WTC11 (cell line): ENCODE measurements around the gene CDH6. TPM values are rescaled to one million over a fixed set of nuclear protein-coding genes. Genes with fewer than 3 reads are reported as not detected.

ENCODE experiments used
- ATAC-seq: fragments of 200-7000 bp; cut with Tn5 transposase; 2 replicates; pipeline ENCODE4 v1.10.0; 2021; ENCODE audit warnings: mild to moderate bottlenecking, moderate library complexity
- CTCF ChIA-PET: fragments of 300-600 bp; sonication (Branson Sonifier 250); formaldehyde crosslinking; loops from one replicate; lab custom pipeline; 2021; ENCODE audit warnings: antibody characterized with exemption; lab: Charles Lee
- POLR2A ChIA-PET: fragments of 350-600 bp; sonication (Branson Sonifier 250); formaldehyde crosslinking; loops from one replicate; lab custom pipeline; 2021; ENCODE audit warnings: antibody characterized with exemption; lab: Charles Lee
- DNase-seq: peaks from one replicate; pipeline ENCODE4 v3.0.0; 2021; ENCODE audit warnings: low spot score
- H3K27ac Mint-ChIP-seq: 2 replicates; pipeline ENCODE4 v1.8.0; 2021; ENCODE audit warnings: mixed read lengths
- H3K27me3 Mint-ChIP-seq: 2 replicates; pipeline ENCODE4 v1.8.0; 2021; ENCODE audit warnings: low read depth, mild to moderate bottlenecking, moderate library complexity, mixed read lengths
- H3K36me3 Mint-ChIP-seq: 2 replicates; pipeline ENCODE4 v1.8.0; 2021; ENCODE audit warnings: mixed read lengths
- H3K4me1 Mint-ChIP-seq: 2 replicates; pipeline ENCODE4 v1.8.0; 2022; ENCODE audit warnings: mixed read lengths
- H3K4me3 Mint-ChIP-seq: 2 replicates; pipeline ENCODE4 v1.8.0; 2021; ENCODE audit warnings: mild to moderate bottlenecking, moderate library complexity, mixed read lengths
- H3K9me3 Mint-ChIP-seq: 2 replicates; pipeline ENCODE4 v1.8.0; 2021; ENCODE audit warnings: mixed read lengths
- ATF1 ChIP-seq: sonication (generic); formaldehyde crosslinking; IDR thresholded peaks from 2 replicates; pipeline ENCODE4 v1.8.1; 2023; ENCODE audit warnings: mild to moderate bottlenecking, moderate library complexity, missing genetic modification reagents
- CREB1 ChIP-seq: sonication (generic); formaldehyde crosslinking; IDR thresholded peaks from 2 replicates; pipeline ENCODE4 v1.8.0; 2023; ENCODE audit warnings: mild to moderate bottlenecking, missing genetic modification reagents
- FOXJ3 ChIP-seq: sonication (generic); formaldehyde crosslinking; IDR thresholded peaks from 2 replicates; pipeline ENCODE4 v1.9.0; 2021; ENCODE audit warnings: missing genetic modification reagents, mild to moderate bottlenecking, borderline replicate concordance
- FOXK1 ChIP-seq: sonication (generic); formaldehyde crosslinking; IDR thresholded peaks from 2 replicates; pipeline ENCODE4 v1.8.0; 2022; ENCODE audit warnings: mild to moderate bottlenecking, moderate library complexity, missing genetic modification reagents
- GABPB1 ChIP-seq: sonication (generic); formaldehyde crosslinking; IDR thresholded peaks from 2 replicates; pipeline ENCODE4 v1.8.1; 2023; ENCODE audit warnings: mild to moderate bottlenecking, missing genetic modification reagents
- GRHL2 ChIP-seq: fragments of 250-450 bp; sonication (Bioruptor Pico); IDR thresholded peaks from 2 replicates; pipeline ENCODE4 v1.8.0; 2022; ENCODE audit warnings: mild to moderate bottlenecking, moderate library complexity; ENCODE audit not compliant: insufficient replicate concordance, severe bottlenecking
- KAT7 ChIP-seq: sonication (generic); formaldehyde crosslinking; IDR thresholded peaks from 2 replicates; pipeline ENCODE4 v1.8.1; 2023; ENCODE audit warnings: missing genetic modification reagents, mild to moderate bottlenecking, borderline replicate concordance
- RORB ChIP-seq: fragments of 250-450 bp; sonication (Bioruptor Pico); IDR thresholded peaks from 2 replicates; pipeline ENCODE4 v1.9.0; 2021; ENCODE audit warnings: mild to moderate bottlenecking
- TCF7 ChIP-seq: sonication (generic); formaldehyde crosslinking; IDR thresholded peaks from 2 replicates; pipeline ENCODE4 v1.8.0; 2022; ENCODE audit warnings: mild to moderate bottlenecking, low read depth, missing genetic modification reagents, moderate library complexity
- ZBTB21 ChIP-seq: sonication (generic); formaldehyde crosslinking; IDR thresholded peaks from 2 replicates; pipeline ENCODE4 v1.8.1; 2023; ENCODE audit warnings: mild to moderate bottlenecking, missing genetic modification reagents, borderline replicate concordance
- ZMAT4 ChIP-seq: fragments of 250-450 bp; sonication (Bioruptor Pico); IDR thresholded peaks from 2 replicates; pipeline ENCODE4 v1.9.0; 2021; ENCODE audit warnings: mild to moderate bottlenecking
- ZNF121 ChIP-seq: sonication (generic); formaldehyde crosslinking; IDR thresholded peaks from 2 replicates; pipeline ENCODE4 v1.8.0; 2023; ENCODE audit warnings: missing genetic modification reagents
- ZNF671 ChIP-seq: fragments of 250-450 bp; sonication (Bioruptor Pico); IDR thresholded peaks from 2 replicates; pipeline ENCODE4 v1.8.0; 2021; ENCODE audit warnings: mild to moderate bottlenecking
- total RNA-seq: library from RNA; stranded (reverse); gene quantifications from 3 replicates; pipeline ENCODE4 v1.2.3, GENCODE V29; 2021
- TF ChIP-seq, protein P1 (sequence below): sonication (generic); formaldehyde crosslinking; IDR thresholded peaks from 2 replicates; pipeline ENCODE4 v1.8.1; 2023; ENCODE audit warnings: mild to moderate bottlenecking, missing genetic modification reagents
- TF ChIP-seq, protein P2 (sequence below): fragments of 250-450 bp; sonication (Bioruptor Pico); IDR thresholded peaks from 2 replicates; pipeline ENCODE4 v1.9.0; 2021; ENCODE audit warnings: moderate library complexity, mild to moderate bottlenecking, inconsistent platforms, borderline replicate concordance
- TF ChIP-seq, protein P3 (sequence below): sonication (generic); formaldehyde crosslinking; IDR thresholded peaks from 2 replicates; pipeline ENCODE4 v1.8.1; 2023; ENCODE audit warnings: mild to moderate bottlenecking, missing genetic modification reagents, moderate library complexity
- TF ChIP-seq, protein P4 (sequence below): sonication (generic); formaldehyde crosslinking; IDR thresholded peaks from 2 replicates; pipeline ENCODE4 v1.8.0; 2022; ENCODE audit warnings: missing genetic modification reagents

Gene CDH6
- total RNA-seq, 1 experiment from 2014 or later, result 2.6 TPM

- TF ChIP-seq, protein P1, sequence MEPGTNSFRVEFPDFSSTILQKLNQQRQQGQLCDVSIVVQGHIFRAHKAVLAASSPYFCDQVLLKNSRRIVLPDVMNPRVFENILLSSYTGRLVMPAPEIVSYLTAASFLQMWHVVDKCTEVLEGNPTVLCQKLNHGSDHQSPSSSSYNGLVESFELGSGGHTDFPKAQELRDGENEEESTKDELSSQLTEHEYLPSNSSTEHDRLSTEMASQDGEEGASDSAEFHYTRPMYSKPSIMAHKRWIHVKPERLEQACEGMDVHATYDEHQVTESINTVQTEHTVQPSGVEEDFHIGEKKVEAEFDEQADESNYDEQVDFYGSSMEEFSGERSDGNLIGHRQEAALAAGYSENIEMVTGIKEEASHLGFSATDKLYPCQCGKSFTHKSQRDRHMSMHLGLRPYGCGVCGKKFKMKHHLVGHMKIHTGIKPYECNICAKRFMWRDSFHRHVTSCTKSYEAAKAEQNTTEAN, result no peak
- TF ChIP-seq KAT7, result no peak
Measured at GRCh38 chr5:31215236-31215635, 21.8 kb downstream of the CDH6 start (continued).

DNA sequence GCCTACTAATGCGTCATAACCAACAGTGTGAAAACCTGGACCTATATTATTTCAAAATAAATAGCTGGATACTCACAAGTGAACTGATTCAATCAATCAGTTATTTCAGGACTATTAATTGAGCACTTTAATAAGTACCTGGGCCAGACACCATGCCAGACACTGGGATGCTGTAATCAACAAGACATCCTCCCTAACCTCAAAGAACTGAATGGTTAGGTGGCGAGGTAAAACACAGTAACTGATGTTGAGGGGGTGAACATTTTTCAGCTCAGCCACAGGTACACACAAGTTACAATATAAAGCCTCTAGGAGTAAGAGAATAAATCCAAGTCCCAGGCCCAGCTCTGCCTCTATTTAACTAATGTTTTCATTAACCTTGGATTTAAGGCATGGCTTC lies 24.0 kb downstream of the CDH6 start:
- no peaks in the 10 kb centered on the region for H3K9me3 Mint-ChIP-seq
- no peaks in the 10 kb centered on the region for H3K27me3 Mint-ChIP-seq
- ChIA-PET CTCF (interaction anchor here (1.6 to 1.9 kb wide), 2 partner anchors 15 to 53 kb away, joined by 4 to 10 read pairs; no protein-coding TSS in a partner anchor), POLR2A (no interaction called here)
- H3K27ac Mint-ChIP-seq, result no peak overlapping the region
- DNase-seq, result no peak
- no peak overlapping the region for H3K4me3 Mint-ChIP-seq
- peaks cover 19% of the 10 kb centered on the region for H3K4me1 Mint-ChIP-seq
- TF ChIP-seq FOXK1 (CRISPR knock-in tag) (no peak), GABPB1 (CRISPR knock-in tag) (no peak), ZNF671 (CRISPR knock-in tag) (no peak), CREB1 (CRISPR knock-in tag) (no peak), ZNF121 (CRISPR knock-in tag) (no peak), FOXJ3 (CRISPR knock-in tag) (no peak), ZMAT4 (CRISPR knock-in tag) (no peak), TCF7 (CRISPR knock-in tag) (no peak)
- TF ChIP-seq, protein P2, sequence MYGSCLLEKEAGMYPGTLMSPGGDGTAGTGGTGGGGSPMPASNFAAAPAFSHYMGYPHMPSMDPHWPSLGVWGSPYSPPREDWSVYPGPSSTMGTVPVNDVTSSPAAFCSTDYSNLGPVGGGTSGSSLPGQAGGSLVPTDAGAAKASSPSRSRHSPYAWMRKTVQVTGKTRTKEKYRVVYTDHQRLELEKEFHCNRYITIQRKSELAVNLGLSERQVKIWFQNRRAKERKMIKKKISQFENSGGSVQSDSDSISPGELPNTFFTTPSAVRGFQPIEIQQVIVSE (CRISPR knock-in tag), result no peak
- TF ChIP-seq, protein P3, sequence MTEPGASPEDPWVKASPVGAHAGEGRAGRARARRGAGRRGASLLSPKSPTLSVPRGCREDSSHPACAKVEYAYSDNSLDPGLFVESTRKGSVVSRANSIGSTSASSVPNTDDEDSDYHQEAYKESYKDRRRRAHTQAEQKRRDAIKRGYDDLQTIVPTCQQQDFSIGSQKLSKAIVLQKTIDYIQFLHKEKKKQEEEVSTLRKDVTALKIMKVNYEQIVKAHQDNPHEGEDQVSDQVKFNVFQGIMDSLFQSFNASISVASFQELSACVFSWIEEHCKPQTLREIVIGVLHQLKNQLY (CRISPR knock-in tag), result no peak
- TF ChIP-seq, protein P4, sequence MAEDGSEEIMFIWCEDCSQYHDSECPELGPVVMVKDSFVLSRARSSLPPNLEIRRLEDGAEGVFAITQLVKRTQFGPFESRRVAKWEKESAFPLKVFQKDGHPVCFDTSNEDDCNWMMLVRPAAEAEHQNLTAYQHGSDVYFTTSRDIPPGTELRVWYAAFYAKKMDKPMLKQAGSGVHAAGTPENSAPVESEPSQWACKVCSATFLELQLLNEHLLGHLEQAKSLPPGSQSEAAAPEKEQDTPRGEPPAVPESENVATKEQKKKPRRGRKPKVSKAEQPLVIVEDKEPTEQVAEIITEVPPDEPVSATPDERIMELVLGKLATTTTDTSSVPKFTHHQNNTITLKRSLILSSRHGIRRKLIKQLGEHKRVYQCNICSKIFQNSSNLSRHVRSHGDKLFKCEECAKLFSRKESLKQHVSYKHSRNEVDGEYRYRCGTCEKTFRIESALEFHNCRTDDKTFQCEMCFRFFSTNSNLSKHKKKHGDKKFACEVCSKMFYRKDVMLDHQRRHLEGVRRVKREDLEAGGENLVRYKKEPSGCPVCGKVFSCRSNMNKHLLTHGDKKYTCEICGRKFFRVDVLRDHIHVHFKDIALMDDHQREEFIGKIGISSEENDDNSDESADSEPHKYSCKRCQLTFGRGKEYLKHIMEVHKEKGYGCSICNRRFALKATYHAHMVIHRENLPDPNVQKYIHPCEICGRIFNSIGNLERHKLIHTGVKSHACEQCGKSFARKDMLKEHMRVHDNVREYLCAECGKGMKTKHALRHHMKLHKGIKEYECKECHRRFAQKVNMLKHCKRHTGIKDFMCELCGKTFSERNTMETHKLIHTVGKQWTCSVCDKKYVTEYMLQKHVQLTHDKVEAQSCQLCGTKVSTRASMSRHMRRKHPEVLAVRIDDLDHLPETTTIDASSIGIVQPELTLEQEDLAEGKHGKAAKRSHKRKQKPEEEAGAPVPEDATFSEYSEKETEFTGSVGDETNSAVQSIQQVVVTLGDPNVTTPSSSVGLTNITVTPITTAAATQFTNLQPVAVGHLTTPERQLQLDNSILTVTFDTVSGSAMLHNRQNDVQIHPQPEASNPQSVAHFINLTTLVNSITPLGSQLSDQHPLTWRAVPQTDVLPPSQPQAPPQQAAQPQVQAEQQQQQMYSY (CRISPR knock-in tag), result no peak
- ATAC-seq, result no peak
- H3K36me3 Mint-ChIP-seq, result no peaks in the 10 kb centered on the region

DNA sequence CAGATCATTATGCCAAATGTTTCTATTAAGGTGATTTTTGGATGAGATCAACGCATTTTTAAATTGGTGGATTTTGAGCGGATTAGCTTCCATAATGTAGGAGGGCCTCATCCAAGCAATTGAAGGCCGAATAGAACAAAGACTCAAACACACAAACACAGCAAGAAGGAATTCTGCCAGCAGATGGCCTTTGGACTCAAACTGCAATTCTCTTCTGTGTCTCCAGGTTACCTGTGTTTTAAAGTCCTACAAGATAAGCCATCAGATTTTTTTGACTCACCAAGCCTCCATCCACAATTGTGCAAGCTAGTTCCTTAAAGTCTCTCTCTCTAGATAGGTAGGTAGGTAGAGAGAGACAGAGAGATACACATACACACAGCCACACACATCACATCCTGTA lies 25.5 kb downstream of the CDH6 start:
- ChIA-PET POLR2A (no interaction called here), CTCF (interaction anchor here (1.9 kb wide), 1 partner anchor 13 kb away, joined by 10 read pairs; no protein-coding TSS in a partner anchor)
- no peak for DNase-seq
- H3K4me1 Mint-ChIP-seq, result 0 out of 2 replicates have a peak, but pooled peaks cover 10% of the 10 kb centered on the region
- ATAC-seq, result peak; percentile 72
- H3K27me3 Mint-ChIP-seq, result no peaks in the 10 kb centered on the region
- TF ChIP-seq, protein P2 (CRISPR knock-in tag), result no peak
- TF ChIP-seq RORB (CRISPR knock-in tag) (no peak), ZBTB21 (CRISPR knock-in tag) (no peak), GRHL2 (CRISPR knock-in tag) (no peak), ATF1 (CRISPR knock-in tag) (no peak)
- H3K4me3 Mint-ChIP-seq, result no peak overlapping the region
- H3K27ac Mint-ChIP-seq, result no peak overlapping the region
- H3K36me3 Mint-ChIP-seq, result no peaks in the 10 kb centered on the region
- H3K9me3 Mint-ChIP-seq, result no peaks in the 10 kb centered on the region
